Hepatocyte (in vitro differentiated cells): Measurements from ENCODE around the gene GPRC5D. TPM values are rescaled to one million over a fixed set of nuclear protein-coding genes. Genes with fewer than 3 reads are reported as not detected.

Experiments
- DNase-seq: peaks from one replicate; pipeline ENCODE4 v3.0.0-alpha.2; 2016; ENCODE audit warnings: low spot score
- H2AFZ ChIP-seq: fragments of 200-600 bp; sonication (generic); 2 replicates; pipeline ENCODE4 v1.6.0; 2016; ENCODE audit warnings: antibody characterized with exemption, mild to moderate bottlenecking
- H3K27ac ChIP-seq: fragments of 200-600 bp; sonication (generic); 2 replicates; pipeline ENCODE4 v1.5.1; 2016; ENCODE audit warnings: mild to moderate bottlenecking
- H3K27me3 ChIP-seq: fragments of 200-600 bp; sonication (generic); 2 replicates; pipeline ENCODE4 v1.6.1; 2016
- H3K36me3 ChIP-seq: fragments of 200-600 bp; sonication (generic); replicated peaks from 2 replicates; pipeline ENCODE4 v1.5.1; 2016; ENCODE audit warnings: low read depth; ENCODE audit not compliant: insufficient read depth
- H3K4me1 ChIP-seq: fragments of 200-600 bp; sonication (generic); 2 replicates; pipeline ENCODE4 v1.5.1; 2016; ENCODE audit warnings: mild to moderate bottlenecking, moderate library complexity; ENCODE audit not compliant: insufficient read depth
- H3K4me2 ChIP-seq: fragments of 200-600 bp; sonication (generic); 2 replicates; pipeline ENCODE4 v1.6.0; 2016
- H3K4me3 ChIP-seq: fragments of 200-600 bp; sonication (generic); 2 replicates; pipeline ENCODE4 v1.5.1; 2016; ENCODE audit warnings: mild to moderate bottlenecking
- H3K79me2 ChIP-seq: fragments of 200-600 bp; sonication (generic); 2 replicates; pipeline ENCODE4 v1.6.0; 2017; ENCODE audit warnings: mild to moderate bottlenecking
- H3K9me2 ChIP-seq: fragments of 200-600 bp; sonication (generic); replicated peaks from 2 replicates; pipeline ENCODE4 v1.6.0; 2017; ENCODE audit warnings: mild to moderate bottlenecking; ENCODE audit not compliant: insufficient read depth
- H3K9me3 ChIP-seq: fragments of 200-600 bp; sonication (generic); 2 replicates; pipeline ENCODE4 v1.5.1; 2016; ENCODE audit warnings: low read depth, mild to moderate bottlenecking
- H4K20me1 ChIP-seq: fragments of 200-600 bp; sonication (generic); 2 replicates; pipeline ENCODE4 v1.6.0; 2016; ENCODE audit warnings: mild to moderate bottlenecking; ENCODE audit not compliant: insufficient read depth, poor library complexity, severe bottlenecking
- CTCF ChIP-seq: fragments of 200-600 bp; sonication (generic); IDR thresholded peaks from 2 replicates; pipeline ENCODE4 v1.5.1; 2016; ENCODE audit warnings: antibody characterized with exemption, mild to moderate bottlenecking; ENCODE audit not compliant: poor library complexity
- EZH2 ChIP-seq: fragments of 200-600 bp; sonication (generic); IDR thresholded peaks from 2 replicates; pipeline ENCODE4 v1.6.1; 2016; ENCODE audit warnings: antibody characterized with exemption, mild to moderate bottlenecking, borderline replicate concordance
- EZH2phosphoT487 ChIP-seq: fragments of 200-600 bp; sonication (generic); IDR thresholded peaks from one replicate; pipeline ENCODE4 v1.6.1; 2018; ENCODE audit warnings: antibody characterized with exemption, mild to moderate bottlenecking, low read depth, moderate library complexity; ENCODE audit not compliant: unreplicated experiment, severe bottlenecking
- WGBS: methylation state at CpG from one replicate; pipeline ENCODE4 v1.1.6; 2016; ENCODE audit warnings: low lambda C conversion rate; ENCODE audit errors: missing lambda C conversion rate; 5-methylcytosine and 5-hydroxymethylcytosine counted together
- microRNA counts: library from miRNA; unstranded; fragments of <30 nt; microRNA quantifications from one replicate; lab custom pipeline; 2017
- polyA plus RNA-seq: library from polyadenylated mRNA; unstranded; fragments of >200 nt; fragmentation: Nextera tagmentation; extraction: Ambion mirVana; gene quantifications from 2 replicates; pipeline ENCODE4 v1.2.1, GENCODE V29; 2016
- small RNA-seq: library from RNA; depleted of rRNA; stranded (forward); fragments of <200 nt; gene quantifications from one replicate; pipeline ENCODE3, GENCODE V24; 2014
- total RNA-seq: library from RNA; depleted of rRNA; stranded (reverse); fragments of >200 nt; gene quantifications from 2 replicates; pipeline ENCODE4 v1.2.3, GENCODE V29; 2014

GPRC5D gene
- total and polyA plus RNA-seq, 2 experiments from 2014 or later: not detected

DNA sequence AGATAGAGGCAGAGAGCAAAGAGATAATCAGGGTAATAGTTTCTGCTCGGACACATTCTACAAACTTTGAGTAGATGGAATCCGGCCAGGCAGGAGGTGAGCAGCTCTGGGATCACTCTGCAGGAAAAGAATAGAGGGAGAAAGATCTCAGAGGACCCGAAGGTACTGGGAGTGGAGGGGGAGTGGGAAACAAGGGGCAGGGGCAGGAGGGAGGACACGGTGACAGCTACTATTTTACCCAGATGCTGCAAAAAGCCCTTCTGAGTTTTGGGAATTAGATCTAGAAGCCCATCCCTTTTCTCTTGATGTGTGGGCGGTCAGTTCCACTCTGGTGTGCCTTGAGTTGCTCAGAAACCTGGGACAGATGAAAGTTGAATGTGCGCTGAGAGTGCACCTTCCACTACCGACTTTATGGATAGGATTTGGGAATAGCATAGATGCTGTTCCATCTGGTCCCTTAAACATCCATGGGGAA is 60.1 kb downstream of the GPRC5D start:
- Histone ChIP-seq H3K9me3 (no peaks in the 10 kb centered on the region), H4K20me1 (no peaks in the 10 kb centered on the region), H2AFZ (no peak overlapping the region), H3K4me2 (peak overlapping the region; percentile 86), H3K4me1 (no peaks in the 10 kb centered on the region), H3K79me2 (peaks cover 22% of the 10 kb centered on the region), H3K36me3 (no peaks in the 10 kb centered on the region), H3K4me3 (peak overlapping the region; percentile 28), H3K9me2 (no peaks in the 10 kb centered on the region), H3K27me3 (no peaks in the 10 kb centered on the region), H3K27ac (peak overlapping the region; percentile 90)
- WGBS: 30% methylated on average over 7 of the region's 7 CpGs
- TF ChIP-seq EZH2: no peak
- TF ChIP-seq CTCF: no peak
- TF ChIP-seq EZH2phosphoT487: no peak
- DNase-seq: no peak

- peak; percentile 95 for DNase-seq
- Histone ChIP-seq H3K27me3 (no peaks in the 10 kb centered on the region), H3K4me1 (no peaks in the 10 kb centered on the region), H3K27ac (peak within 1 kb of the TSS; percentile 90), H3K9me3 (no peaks in the 10 kb centered on the region), H2AFZ (peak within 1 kb of the TSS; percentile 5), H3K9me2 (no peaks in the 10 kb centered on the region), H3K79me2 (peaks cover 18% of the 10 kb centered on the region), H3K36me3 (no peaks in the 10 kb centered on the region), H3K4me3 (peak within 1 kb of the TSS; percentile 28), H4K20me1 (no peaks in the 10 kb centered on the region), H3K4me2 (peak within 1 kb of the TSS; percentile 86)
- TF ChIP-seq CTCF (peak; percentile 20), EZH2phosphoT487 (no peak), EZH2 (no peak)
- 2% methylated on average over 47 of the region's 50 CpGs for WGBS
Measured at GRCh38 chr12:12891080-12891880, 60.7 kb downstream of the GPRC5D start, which contains the start of gene GPRC5A. GPRC5A (plus strand) TSS chr12:12891562; CDS start chr12:12908250, 16,688 bp downstream.

MicroRNAs encoded within 50 kb of the gene (microRNA counts, 767-probe panel; counts per million panel counts)
- not detected for microRNA hsa-miR-614 (lab: Ali Mortazavi, UCI)

Small RNA genes lying within 50 kb of the gene (small RNA-seq; reads per million reads assigned to genes)
- 3.0 reads per million, percentile 90 among the genes with 10 or more reads in this experiment for gene RF00604

Other genes starting within 250 kb of the GPRC5D start
- 44.8 and 46.0 TPM in 2 replicates for gene CDKN1B, start 234.8 kb downstream of the GPRC5D start, total RNA-seq
- gene CDKN1B, start 234.8 kb downstream of the GPRC5D start, polyA plus RNA-seq: 4.2 and 7.0 TPM in 2 replicates
- 5.6 and 6.0 TPM in 2 replicates for gene APOLD1, start 166.5 kb downstream of the GPRC5D start, total RNA-seq
- 1.5 and 3.8 TPM in 2 replicates for gene APOLD1, start 166.5 kb downstream of the GPRC5D start, polyA plus RNA-seq
- gene DDX47, start 138.8 kb downstream of the GPRC5D start, total RNA-seq: 69.4 and 74.4 TPM in 2 replicates
- gene DDX47, start 138.8 kb downstream of the GPRC5D start, polyA plus RNA-seq: 51.6 and 56.2 TPM in 2 replicates
- 49.8 and 60.2 TPM in 2 replicates for gene GPRC5A, start 60.6 kb downstream of the GPRC5D start, total RNA-seq
- gene GPRC5A, start 60.6 kb downstream of the GPRC5D start, polyA plus RNA-seq: 80.4 and 97.0 TPM in 2 replicates
- 30.1 and 35.6 TPM in 2 replicates for gene HEBP1, start 48.1 kb upstream of the GPRC5D start, total RNA-seq
- gene HEBP1, start 48.1 kb upstream of the GPRC5D start, polyA plus RNA-seq: 79.7 and 89.5 TPM in 2 replicates
- 4.0 and 4.1 TPM in 2 replicates for gene FAM234B, start 92.2 kb upstream of the GPRC5D start, total RNA-seq
- 0.66 and 0.85 TPM in 2 replicates for gene FAM234B, start 92.2 kb upstream of the GPRC5D start, polyA plus RNA-seq
- gene GSG1, start 151.5 kb upstream of the GPRC5D start, total RNA-seq: 1.5 TPM in 1 of 2 replicates, not detected in the other
- 0.37 and 0.72 TPM in 2 replicates for gene GSG1, start 151.5 kb upstream of the GPRC5D start, polyA plus RNA-seq
- gene EMP1, start 244.6 kb upstream of the GPRC5D start, total RNA-seq: 39.9 and 67.3 TPM in 2 replicates
- gene EMP1, start 244.6 kb upstream of the GPRC5D start, polyA plus RNA-seq: 51.1 and 52.6 TPM in 2 replicates